RWPE1 (cell line): ENCODE data around the gene HDHD3.

Experiments
- CTCF ChIA-PET: fragments of 350-600 bp; sonication (Branson Sonifier 250); formaldehyde crosslinking; extraction: SDS; loops from one replicate; lab custom pipeline; 2021; lab: Yijun Ruan, JAX
- POLR2A ChIA-PET: fragments of 400-600 bp; formaldehyde crosslinking; extraction: SDS; loops from one replicate; lab custom pipeline; 2020; ENCODE audit warnings: antibody characterized with exemption; ENCODE audit not compliant: low non-redundant PET; lab: Yijun Ruan, JAX
- DNase-seq: peaks from one replicate; pipeline ENCODE4 v3.0.0; 2012; ENCODE audit warnings: low spot score
- H3K27ac ChIP-seq: fragments of 450-650 bp; 2 replicates; pipeline ENCODE4 v1.5.1; 2017
- TF ChIP-seq, protein P1 (sequence below): fragments of 450-650 bp; conservative IDR thresholded peaks from 2 replicates; pipeline ENCODE4 v1.5.1; 2017; ENCODE audit warnings: low read depth, mild to moderate bottlenecking

The HDHD3 gene

DNA sequence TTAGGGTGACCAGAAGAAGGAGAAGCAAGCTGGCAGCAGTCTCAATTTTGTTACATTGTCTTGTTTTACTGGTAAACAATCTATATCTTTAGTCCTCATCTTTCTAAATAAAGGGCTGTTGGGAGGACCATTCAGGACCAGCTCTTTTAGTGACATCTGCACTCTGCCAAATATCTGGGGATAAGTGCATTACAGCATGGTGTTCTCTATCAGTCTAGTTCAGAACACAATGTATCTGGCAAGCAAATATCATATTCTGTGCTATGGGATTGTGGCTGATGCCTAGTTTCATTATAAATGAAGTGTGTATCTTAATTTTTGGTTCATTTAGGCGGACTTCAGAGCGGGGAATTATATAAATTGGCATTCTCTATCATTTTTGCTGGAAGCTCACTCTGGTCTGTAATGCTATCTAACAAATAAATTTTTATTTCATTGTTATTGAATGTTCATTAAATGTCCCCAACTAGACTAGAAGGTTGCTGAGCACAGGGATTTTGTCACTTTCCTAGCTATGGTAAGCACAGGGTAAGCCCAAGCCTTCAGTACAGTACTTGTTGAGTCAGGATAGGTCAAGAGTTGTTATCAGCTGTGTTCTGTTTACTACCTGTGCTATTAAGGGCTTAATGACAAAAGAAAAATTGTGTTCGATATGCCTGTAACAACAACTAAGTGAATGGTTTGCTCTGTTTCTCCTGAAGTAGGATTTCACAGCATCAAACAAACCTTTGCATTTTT, 48.6 kb downstream of the HDHD3 start:
- CTCF ChIA-PET = interaction anchor here (0.6 kb wide), 1 partner anchor 170 kb away, joined by 4 read pairs; no protein-coding TSS in a partner anchor
- DNase-seq = no peak
- TF ChIP-seq, protein P1, sequence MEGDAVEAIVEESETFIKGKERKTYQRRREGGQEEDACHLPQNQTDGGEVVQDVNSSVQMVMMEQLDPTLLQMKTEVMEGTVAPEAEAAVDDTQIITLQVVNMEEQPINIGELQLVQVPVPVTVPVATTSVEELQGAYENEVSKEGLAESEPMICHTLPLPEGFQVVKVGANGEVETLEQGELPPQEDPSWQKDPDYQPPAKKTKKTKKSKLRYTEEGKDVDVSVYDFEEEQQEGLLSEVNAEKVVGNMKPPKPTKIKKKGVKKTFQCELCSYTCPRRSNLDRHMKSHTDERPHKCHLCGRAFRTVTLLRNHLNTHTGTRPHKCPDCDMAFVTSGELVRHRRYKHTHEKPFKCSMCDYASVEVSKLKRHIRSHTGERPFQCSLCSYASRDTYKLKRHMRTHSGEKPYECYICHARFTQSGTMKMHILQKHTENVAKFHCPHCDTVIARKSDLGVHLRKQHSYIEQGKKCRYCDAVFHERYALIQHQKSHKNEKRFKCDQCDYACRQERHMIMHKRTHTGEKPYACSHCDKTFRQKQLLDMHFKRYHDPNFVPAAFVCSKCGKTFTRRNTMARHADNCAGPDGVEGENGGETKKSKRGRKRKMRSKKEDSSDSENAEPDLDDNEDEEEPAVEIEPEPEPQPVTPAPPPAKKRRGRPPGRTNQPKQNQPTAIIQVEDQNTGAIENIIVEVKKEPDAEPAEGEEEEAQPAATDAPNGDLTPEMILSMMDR = no peak
- POLR2A ChIA-PET = interaction anchor here (0.6 kb wide), 1 partner anchor 82 kb away, joined by 3 read pairs; the partner anchor contains the start of genes C9orf43 and POLE3
- no peak overlapping the region for H3K27ac ChIP-seq

DNA sequence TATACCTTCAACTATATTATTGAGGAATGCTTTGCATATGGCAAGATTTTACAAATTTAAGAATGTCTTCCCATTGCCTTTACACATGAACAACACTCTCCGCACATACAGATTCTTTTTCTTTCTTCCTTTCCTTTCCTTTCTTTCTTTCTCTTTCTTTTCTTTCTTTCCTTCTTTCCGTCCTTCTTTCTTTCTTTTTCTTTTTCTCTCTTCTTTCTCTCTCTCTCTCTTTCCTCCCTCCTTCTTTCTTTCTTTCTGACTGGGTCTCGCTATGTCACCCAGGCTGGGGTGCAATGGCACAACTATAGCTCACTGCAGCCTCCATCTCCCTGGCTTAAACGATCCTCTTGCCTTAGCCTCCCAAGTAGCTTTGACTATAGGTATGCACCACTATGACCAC, 50.6 kb downstream of the HDHD3 start:
- POLR2A ChIA-PET = no interaction called here
- no peak for DNase-seq
- no peak overlapping the region for H3K27ac ChIP-seq
- CTCF ChIA-PET = interaction anchor here (0.6 to 0.7 kb wide), 2 partner anchors 60 to 1355 kb away, joined by 3 read pairs; no protein-coding TSS in a partner anchor
- TF ChIP-seq, protein P1 = no peak
